Activated CD4-positive, alpha-beta T cell treated with anti-CD3 and anti-CD28 coated beads, Interleukin-10, Interleukin-2, amounts not matched to agents 100 ng/mL and 50 ng/mL, durations not matched to agents 16 hours and 8 hours (primary cell): Measurements from ENCODE around the gene LRR1.
A peak's percentile ranks its signal among the peaks of the same experiment; 100 is the strongest.

Source experiments
- DNase-seq: peaks from one replicate; pipeline ENCODE4 v3.0.0-alpha.2; 2020

The LRR1 gene

DNA sequence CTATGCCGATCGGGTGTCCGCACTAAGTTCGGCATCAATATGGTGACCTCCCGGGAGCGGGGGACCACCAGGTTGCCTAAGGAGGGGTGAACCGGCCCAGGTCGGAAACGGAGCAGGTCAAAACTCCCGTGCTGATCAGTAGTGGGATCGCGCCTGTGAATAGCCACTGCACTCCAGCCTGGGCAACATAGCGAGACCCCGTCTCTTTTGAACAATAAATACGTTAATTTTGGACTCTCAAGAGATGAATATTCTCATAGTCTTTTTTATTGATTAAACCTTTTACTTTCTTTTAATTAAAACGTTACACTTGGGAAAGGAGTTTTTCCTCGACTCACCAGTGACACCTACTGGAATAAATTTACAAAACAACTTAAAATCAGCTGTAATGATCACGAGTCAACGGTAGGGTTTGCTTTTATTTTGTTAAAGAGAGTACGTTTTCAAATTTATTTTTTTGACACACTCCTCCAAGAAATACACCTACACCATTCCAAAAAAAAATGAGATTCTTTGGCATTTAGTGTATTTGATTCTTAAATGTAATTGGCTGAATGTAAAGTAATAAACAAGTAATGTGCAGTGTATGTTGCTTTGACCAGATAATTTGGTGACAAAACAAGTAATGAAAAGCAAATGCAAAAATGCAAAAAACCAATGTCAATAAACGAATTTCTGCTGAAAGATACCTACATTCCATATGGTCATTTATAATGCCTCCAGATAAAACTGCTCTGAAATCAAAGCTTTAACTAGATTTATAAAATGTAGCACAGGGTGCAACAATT, 11.9 kb upstream of the LRR1 start:
- peak; percentile 78 for DNase-seq

DNA sequence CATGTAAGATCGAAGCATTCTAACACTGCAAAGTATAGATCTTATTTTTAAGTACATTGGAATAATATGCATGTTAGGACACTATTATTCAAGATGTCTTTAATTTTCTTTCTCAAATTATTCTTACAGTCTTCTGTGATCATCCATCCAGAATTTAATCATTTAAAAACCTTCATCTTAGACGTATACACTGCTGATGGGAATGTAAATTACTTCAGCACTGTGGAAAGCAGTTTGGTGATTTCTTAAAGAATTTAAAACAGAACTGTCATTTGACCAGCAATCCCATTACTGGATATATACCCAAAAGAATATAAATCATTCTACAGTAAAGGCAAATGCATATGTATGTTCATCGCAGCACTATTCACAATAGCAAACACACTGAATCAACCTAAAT, 9.4 kb upstream of the LRR1 start:
- no peak for DNase-seq

DNA sequence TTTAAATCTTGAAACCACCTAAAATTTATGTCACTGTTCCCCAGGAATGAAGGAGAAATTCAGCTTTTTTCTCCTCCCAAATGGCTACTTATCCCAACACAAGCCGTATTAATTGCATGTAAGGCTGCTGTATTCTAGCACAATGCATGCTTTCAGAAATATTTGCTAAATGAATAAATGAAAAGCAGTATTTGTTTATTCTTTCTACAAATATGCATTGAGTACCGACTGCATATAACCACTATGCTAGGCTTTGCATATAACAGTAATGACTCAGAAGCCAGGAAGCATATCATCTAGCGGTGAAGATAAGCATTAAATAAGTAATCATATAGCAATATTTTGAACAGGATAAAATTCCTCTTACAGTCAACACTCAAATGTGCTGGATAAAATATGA, 5.7 kb upstream of the LRR1 start:
- no peak for DNase-seq

DNA sequence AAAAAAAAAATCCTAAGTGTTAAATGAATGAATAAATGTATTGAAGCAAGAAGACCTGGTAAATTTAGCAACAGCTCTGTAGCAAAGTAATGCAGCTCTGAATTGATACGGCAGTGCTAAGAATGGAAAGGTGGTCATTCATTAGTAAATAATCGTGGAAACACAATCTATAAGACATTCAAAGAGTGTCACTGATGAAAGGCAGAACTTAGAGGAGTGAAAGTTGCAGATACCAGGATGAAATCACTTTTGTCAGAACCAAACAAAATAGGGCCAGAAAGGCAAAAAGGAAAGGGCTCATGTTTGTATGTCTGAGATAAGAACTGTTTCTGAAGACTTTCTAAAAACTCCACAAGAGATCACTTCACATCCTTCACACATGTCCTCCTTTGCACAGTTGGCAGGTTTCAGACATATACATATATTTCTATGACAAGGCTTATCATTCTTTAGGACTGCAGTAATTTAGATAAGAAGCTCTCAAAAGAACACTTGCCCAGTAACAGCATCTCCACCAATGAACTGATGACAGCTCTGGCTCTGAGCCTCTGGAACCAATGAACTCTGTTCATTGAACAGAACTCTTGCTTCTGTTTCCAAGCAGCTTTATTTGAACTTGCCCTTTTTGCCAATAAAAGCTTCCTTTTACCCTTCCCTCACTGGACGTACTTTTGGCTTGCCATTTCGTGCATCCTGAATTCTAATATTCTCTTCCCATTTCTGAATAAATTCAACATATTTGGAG, 4.2 kb upstream of the LRR1 start:
- no peak for DNase-seq

DNA sequence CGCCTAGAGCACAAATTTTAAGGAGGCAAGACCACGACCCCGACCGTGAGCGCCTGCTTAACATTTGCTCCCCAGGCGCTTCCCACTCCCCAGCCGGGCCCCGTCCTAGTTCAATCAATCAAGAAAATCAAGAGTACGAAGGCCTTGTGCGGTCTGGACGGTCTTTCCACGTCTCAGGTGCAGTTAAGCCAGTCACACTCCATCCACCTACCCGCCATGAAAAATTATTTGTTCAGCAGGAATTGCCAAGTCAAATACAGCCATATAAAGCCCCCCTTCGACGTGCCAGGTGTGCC, 603 bp upstream of the LRR1 start:
- DNase-seq: no peak

DNA sequence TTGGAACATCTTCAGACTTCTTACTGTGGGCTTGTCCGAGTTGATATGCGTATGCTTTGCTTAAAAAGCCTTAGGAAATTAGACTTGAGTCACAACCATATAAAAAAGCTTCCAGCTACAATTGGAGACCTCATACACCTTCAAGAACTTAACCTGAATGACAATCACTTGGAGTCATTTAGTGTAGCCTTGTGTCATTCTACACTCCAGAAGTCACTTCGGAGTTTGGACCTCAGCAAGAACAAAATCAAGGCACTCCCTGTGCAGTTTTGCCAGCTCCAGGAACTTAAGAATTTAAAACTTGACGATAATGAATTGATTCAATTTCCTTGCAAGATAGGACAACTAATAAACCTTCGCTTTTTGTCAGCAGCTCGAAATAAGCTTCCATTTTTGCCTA, 8.8 kb downstream of the LRR1 start:
- no peak for DNase-seq

DNA sequence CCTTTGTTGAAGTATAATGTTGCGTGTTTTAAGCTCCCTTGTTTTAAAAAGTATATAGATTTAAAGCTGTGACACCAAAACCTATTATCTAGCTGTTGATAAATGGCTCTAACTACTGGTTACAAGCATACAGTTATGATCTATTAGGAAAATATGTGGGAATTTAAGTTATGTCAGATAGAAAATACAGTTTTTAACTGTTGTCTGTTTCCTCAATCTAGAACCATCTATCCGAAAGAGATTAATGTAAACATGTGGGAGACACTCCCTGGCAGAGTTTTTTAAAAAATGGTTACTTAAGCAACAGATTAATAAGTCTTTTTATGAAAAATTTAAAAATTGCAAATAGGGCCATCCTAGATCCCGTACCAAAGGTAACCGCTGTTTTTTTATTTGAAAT, 13.5 kb downstream of the LRR1 start:
- DNase-seq: no peak

DNA sequence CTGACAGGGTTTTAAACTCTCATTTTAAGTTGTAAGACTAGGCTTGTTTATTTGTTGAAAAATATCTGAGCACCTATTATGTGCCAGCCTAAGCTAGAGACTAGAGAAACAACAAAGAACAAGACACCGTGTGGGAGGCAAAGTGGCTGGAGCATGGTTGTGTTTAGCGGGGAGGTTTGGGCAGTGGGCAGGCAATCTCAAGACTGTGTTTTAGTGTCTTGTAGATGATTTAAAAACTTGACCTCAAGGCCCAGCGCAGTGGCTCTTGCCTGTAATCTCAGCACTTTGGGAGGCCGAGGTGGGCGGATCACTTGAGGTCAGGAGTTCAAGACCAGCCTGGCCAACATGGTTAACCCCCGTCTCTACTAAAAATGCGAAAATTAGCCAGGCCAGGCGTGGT, 13.9 kb downstream of the LRR1 start:
- no peak for DNase-seq

DNA sequence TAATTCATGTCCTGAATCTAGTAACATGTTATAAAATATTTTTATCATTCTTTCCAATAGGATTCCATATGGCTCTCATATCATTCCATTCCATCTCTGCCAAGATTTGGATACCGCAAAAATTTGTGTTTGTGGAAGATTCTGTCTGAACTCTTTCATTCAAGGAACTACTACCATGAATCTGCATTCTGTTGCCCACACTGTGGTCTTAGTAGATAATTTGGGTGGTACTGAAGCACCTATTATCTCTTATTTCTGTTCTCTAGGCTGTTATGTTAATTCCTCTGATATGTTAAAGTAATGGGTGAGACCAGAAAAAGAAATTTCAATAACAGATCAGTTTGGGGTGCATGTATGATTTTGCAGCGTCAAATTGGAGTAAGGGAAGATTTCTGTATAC, 15.5 kb downstream of the LRR1 start:
- DNase-seq: no peak

DNA sequence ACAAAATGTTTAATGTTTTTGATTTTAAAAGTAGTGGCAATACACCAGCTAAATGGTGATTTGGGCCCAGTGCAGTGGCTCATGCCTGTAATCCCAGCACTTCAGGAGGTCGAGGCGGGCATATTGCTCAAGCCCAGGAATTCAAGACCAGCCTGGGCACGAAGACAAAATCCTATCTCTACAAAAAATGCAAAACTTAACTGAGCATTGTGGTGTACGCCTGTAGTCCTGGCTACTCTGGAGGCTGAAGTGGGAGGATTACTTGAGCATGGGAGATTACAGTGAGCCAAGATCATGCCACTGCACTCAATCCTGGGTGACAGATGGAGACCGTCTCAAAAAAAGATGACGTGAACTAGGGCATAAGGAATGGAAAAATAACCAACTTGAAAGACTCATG, 17.0 kb downstream of the LRR1 start:
- no peak for DNase-seq

DNA sequence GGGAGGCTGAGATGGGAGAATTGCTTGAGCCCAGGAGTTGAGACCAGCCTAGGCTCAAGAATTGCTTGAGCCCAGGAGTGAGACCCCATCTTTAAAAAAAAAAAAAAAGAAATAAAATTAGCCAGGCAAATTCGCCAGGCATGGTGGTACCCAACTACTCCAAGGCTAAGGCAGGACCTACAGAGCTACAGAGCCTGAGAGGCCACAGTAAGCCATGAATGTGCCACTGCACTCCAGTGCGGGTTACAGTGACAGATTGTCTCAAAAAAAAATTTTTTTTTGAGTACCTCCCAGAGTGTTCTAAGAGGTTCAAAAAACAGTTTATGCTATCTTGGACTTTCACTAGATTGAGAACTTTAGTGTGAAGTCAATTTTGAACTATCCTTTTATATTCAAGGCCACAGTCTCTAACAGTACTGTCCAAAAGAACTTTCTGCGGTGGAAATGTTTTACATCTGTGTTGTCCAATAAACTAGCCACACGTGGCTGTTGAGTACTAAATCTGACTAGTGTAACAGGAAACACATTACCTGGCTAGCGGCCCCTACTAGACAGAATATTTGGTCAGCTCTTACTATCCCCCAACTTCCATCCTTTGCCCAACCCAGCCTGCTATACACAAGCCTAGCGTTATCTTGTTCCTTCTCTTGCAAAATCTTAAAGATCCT, 19.2 kb downstream of the LRR1 start:
- DNase-seq: no peak

DNA sequence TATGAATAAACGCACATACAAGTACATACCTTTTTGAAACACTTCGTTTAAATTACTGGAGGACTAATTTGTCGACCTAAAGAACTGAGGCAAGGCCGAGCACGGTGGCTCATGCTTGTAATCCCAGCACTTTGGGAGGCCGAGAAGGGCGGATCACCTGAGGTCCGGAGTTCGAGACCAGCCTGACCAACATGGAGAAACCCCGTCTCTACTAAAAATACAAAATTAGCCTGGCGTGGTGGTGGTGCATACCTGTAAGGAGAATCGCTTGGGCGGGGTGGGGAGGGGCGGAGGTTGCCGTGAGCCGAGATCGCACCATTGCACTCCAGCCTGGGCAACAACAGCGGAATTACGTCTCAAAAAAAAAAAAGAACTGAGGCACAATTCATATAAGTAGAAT, 20.5 kb downstream of the LRR1 start:
- DNase-seq: peak; percentile 40

DNA sequence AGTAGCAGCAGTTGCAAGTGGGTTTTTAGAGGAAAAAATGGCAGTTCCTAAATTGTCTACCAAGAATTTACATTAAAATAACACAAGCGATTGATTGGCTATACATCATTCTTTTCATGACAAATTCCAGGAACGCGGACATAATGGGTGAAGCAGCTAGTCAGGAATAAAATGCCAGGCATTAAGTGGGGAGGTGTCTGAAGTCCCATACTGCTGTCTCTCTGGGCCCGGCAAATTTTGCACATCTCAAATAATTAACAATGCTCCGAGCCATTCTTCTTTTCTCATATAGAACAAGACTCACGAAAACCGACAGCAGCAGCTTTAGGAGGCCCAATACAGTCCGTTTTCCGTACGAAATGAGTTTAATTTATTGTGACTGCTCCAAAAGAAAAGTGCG, 21.0 kb downstream of the LRR1 start:
- no peak for DNase-seq

DNA sequence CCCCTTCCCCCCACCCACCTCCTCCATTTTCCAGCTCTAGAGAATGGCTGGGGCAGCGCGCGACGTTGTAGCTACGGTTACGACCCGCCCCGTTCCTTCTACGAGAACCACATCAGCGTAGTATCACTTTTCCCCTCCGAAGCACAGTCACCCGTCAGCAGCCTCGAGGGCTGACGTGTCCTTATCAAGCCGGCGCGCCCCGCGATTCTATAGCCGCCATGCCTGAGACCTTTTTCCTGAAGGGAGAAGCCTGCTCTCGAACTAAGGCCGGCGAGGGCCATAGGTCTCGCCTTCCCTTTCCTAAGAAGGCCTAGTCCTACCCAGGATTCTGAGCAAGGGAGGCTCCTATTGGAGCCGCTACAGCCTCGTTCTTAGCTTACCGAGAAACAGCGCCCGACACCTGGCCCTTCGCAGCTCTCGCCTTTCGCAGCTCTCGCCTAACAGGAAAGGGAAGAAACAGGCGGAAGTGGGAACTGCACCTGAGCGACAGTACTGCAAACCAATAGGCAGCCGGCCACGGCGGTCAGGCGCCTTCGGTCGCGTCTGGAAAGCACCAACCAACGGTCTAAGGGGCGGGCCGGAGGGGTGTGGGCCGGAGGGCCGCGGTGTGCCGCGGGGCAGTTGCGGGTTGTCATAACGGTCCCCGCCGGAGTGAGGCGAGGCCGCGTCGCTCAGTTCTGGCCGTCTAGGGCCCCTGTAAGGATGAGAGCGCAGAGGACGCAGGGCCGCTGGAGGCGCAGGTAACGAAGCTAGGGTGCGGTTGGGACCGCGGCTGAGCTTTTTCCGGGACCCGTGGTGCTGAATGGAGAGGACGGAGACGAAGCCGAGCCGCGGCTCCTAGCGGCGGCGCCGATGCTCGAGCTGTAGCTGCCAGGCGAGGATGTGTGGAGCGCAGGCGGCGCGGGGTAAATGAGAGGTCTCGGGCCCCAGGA, 21.7 kb downstream of the LRR1 start, which contains the start of the genes MGAT2 and RPL36AL:
TSS of gene MGAT2 (plus strand) at position 618 of the 932 bp plus-strand sequence. CDS start 470 bp downstream, outside the sequence.
TSS of gene RPL36AL (minus strand) at position 445 of the 932 bp plus-strand sequence. CDS start 1,522 bp downstream, outside the sequence.
- peak; percentile 99 for DNase-seq

DNA sequence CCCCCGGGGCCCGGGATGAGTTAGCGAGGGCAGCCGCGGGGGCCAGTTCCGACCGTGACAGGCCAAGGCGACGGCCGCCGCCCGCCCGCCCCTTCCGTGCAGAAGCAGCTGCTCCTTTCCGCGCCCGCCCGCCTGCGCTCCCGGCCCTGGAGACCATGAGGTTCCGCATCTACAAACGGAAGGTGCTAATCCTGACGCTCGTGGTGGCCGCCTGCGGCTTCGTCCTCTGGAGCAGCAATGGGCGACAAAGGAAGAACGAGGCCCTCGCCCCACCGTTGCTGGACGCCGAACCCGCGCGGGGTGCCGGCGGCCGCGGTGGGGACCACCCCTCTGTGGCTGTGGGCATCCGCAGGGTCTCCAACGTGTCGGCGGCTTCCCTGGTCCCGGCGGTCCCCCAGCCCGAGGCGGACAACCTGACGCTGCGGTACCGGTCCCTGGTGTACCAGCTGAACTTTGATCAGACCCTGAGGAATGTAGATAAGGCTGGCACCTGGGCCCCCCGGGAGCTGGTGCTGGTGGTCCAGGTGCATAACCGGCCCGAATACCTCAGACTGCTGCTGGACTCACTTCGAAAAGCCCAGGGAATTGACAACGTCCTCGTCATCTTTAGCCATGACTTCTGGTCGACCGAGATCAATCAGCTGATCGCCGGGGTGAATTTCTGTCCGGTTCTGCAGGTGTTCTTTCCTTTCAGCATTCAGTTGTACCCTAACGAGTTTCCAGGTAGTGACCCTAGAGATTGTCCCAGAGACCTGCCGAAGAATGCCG, 22.6 kb downstream of the LRR1 start:
- DNase-seq: peak; percentile 67

DNA sequence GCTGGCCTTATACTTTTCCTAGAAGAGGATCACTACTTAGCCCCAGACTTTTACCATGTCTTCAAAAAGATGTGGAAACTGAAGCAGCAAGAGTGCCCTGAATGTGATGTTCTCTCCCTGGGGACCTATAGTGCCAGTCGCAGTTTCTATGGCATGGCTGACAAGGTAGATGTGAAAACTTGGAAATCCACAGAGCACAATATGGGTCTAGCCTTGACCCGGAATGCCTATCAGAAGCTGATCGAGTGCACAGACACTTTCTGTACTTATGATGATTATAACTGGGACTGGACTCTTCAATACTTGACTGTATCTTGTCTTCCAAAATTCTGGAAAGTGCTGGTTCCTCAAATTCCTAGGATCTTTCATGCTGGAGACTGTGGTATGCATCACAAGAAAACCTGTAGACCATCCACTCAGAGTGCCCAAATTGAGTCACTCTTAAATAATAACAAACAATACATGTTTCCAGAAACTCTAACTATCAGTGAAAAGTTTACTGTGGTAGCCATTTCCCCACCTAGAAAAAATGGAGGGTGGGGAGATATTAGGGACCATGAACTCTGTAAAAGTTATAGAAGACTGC, 23.4 kb downstream of the LRR1 start:
- no peak for DNase-seq

DNA sequence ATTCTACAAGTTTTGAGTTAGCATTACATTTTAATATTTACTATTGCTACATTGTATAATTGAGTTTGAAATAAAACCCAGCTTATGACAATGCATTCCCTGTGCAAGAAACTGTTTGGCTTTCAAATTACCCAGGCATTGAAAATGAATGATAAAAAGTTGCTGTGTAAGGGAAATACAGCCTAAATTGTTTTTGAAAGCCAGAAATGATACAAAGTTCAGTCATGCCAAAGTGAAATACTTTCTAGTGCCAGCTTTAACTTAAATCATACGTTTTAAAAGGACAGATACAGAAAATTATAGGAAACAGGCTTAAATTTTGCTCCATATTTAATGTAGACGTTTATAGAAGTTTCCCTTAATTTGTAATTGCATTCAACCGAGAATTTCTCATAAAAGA, 24.6 kb downstream of the LRR1 start:
- DNase-seq: no peak

DNA sequence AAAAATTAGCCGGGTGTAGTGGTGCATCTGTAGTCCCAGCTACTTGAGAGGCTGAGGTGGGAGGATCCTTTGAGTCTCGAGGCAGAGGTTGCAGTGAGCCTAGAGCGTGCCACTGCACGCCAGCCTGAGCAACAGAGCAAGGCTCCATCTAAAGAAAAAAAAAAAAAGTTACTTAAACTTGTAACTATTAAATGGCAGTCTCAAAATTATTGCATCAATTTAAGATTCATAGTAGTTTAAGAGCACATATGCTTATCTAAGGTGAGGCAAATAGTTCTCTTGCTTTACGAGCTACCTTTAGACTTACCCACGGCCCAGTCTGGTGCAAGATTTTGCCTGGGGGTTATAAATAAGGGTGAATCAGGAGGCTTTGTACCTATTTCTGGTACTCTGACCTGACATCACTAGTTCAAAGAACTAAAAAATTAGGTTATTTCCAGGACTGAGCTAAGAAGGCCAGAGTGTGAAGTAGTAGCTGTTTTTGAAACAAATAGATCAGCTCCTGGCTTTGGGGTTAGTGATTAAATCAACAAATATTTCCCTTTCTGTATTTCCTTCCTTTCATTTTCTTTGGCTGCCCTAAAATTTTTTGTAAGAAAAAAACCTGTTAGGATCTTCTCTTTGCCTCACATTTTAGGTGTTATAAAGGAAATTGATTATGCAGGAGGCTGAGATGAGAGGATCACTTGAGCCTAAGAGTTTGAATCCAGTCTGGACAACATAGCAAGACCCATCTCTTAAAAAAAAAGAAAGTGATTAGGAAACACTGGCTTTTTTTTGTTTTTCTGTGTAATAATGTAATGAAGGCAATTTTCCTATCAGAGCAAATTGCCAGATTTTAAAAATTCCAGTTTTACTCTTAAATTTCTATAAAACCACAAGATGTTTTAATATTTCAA, 25.4 kb downstream of the LRR1 start:
- DNase-seq: peak; percentile 58

DNA sequence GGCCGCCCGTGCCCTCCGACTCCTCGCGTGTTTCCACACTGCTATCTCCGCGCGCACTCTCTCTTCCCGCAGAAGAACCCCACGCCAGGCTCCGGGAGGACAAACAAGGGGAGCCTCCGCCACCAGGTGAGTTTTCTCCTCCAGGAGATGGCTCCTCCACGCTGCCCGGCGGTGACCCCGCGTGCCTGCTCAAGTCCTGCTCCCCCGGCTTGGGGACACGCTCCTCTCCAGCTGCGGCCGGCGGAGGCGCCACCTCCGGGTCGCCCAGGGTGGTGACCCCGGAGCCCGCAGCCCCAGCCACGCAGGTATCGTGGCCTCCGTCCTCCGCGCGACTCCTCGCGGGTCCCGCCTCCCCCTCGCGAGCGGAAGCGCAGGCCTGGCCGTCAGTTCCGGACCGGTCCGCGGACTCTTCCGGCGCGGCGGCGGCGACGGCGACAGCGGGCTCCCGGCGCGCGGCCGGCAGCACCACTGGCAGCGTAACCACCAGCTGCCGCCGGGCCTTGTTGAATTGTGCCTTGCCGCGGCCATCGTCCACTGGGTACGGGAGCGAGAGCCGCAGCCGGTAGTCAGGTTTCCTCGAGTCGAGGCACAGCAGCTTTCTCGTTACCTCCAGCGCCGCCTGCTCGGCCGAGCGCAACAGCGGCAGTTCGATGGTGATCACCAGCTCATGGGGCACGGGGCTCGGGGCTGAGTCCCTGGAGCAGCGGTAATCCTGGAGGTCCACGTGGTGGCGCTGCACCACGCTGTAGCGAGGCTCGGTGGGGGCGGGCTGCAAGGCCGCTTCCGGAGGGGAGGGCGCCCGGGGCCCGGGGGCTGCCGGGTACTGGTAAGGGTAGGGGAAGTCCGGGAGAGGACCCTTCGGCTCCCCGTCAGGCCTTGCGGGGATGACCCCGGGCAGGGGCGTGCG, 35.2 kb downstream of the LRR1 start:
- DNase-seq: peak; percentile 97
